RWPE1 (cell line): ENCODE measurements around the gene ZNF570.
A peak's percentile ranks its signal among the peaks of the same experiment; 100 is the strongest.

Source experiments
- CTCF ChIA-PET: fragments of 350-600 bp; sonication (Branson Sonifier 250); formaldehyde crosslinking; extraction: SDS; loops from one replicate; lab custom pipeline; 2021; lab: Yijun Ruan, JAX
- POLR2A ChIA-PET: fragments of 400-600 bp; formaldehyde crosslinking; extraction: SDS; loops from one replicate; lab custom pipeline; 2020; ENCODE audit warnings: antibody characterized with exemption; ENCODE audit not compliant: low non-redundant PET; lab: Yijun Ruan, JAX
- DNase-seq: peaks from one replicate; pipeline ENCODE4 v3.0.0; 2012; ENCODE audit warnings: low spot score
- H3K27ac ChIP-seq: fragments of 450-650 bp; 2 replicates; pipeline ENCODE4 v1.5.1; 2017
- TF ChIP-seq, protein P1 (sequence below): fragments of 450-650 bp; conservative IDR thresholded peaks from 2 replicates; pipeline ENCODE4 v1.5.1; 2017; ENCODE audit warnings: low read depth, mild to moderate bottlenecking

ZNF570 gene

DNA sequence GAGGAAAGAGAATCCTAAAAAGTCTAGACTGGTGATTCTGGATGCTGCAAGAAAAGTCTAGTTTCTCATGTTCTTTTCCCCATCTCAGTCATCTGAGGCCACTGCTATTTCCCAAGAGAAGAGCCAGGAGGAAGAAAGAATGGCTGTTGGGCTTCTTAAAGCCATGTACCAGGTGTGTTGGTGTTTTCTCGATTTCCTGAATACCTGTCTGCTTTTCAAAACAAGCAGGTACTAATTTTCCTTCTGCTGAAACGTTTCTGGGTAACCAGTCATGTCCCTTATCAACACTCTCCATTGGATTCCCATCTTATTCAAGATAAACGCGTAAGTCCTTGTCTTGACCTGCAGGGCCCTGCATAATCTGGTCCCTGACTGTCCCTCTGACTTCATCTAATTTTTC is 1.1 kb downstream of the ZNF570 start:
- no peak overlapping the region for H3K27ac ChIP-seq
- POLR2A ChIA-PET = interaction anchor here (0.6 kb wide), 2 partner anchors 99 to 266 kb away, joined by 3 to 6 read pairs; partner anchors contain the start of gene ZNF527
- CTCF ChIA-PET = no interaction called here
- TF ChIP-seq, protein P1, sequence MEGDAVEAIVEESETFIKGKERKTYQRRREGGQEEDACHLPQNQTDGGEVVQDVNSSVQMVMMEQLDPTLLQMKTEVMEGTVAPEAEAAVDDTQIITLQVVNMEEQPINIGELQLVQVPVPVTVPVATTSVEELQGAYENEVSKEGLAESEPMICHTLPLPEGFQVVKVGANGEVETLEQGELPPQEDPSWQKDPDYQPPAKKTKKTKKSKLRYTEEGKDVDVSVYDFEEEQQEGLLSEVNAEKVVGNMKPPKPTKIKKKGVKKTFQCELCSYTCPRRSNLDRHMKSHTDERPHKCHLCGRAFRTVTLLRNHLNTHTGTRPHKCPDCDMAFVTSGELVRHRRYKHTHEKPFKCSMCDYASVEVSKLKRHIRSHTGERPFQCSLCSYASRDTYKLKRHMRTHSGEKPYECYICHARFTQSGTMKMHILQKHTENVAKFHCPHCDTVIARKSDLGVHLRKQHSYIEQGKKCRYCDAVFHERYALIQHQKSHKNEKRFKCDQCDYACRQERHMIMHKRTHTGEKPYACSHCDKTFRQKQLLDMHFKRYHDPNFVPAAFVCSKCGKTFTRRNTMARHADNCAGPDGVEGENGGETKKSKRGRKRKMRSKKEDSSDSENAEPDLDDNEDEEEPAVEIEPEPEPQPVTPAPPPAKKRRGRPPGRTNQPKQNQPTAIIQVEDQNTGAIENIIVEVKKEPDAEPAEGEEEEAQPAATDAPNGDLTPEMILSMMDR = no peak
- DNase-seq = no peak

DNA sequence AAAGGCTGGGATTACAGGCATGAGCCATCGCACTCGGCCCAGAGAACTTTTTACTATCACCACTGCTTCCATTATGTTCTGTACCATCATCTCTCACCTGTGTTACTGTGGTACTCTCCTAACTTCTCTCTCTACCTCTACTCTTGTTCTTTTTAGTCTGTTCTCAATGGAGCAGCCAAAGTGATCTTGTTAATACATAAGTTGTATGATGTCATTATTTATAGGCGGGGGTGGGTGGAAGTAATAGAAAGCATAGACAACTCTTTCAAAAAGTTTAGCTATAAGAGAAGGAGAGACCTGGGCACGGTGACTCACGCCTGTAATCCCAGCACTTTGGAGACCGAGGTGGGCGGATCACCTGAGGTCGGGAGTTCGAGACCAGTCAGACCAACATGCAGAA is 3.0 kb downstream of the ZNF570 start:
- POLR2A ChIA-PET = no interaction called here
- DNase-seq = no peak
- H3K27ac ChIP-seq = no peak overlapping the region
- CTCF ChIA-PET = no interaction called here
- TF ChIP-seq, protein P1 = no peak

DNA sequence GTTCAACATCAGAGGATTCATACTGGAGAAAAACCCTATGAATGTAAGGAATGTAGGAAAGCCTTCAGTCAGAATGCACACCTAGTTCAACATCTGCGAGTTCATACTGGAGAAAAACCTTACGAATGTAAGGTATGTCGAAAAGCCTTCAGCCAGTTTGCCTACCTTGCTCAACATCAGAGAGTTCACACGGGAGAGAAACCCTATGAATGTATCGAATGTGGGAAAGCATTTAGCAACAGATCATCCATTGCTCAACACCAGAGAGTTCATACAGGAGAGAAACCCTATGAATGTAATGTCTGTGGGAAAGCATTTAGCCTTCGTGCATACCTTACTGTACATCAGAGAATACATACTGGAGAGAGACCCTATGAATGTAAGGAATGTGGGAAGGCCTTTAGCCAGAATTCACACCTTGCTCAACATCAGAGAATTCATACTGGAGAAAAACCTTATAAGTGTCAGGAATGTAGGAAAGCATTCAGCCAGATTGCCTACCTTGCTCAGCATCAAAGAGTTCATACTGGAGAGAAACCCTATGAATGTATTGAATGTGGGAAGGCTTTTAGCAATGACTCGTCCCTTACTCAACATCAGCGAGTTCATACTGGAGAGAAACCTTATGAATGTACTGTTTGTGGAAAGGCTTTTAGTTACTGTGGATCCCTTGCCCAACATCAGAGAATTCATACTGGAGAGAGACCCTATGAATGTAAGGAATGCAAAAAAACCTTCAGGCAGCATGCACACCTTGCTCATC is 15.4 kb downstream of the ZNF570 start:
- ChIA-PET CTCF (no interaction called here), POLR2A (no interaction called here)
- no peak for DNase-seq
- TF ChIP-seq, protein P1 = no peak
- H3K27ac ChIP-seq = no peak overlapping the region

DNA sequence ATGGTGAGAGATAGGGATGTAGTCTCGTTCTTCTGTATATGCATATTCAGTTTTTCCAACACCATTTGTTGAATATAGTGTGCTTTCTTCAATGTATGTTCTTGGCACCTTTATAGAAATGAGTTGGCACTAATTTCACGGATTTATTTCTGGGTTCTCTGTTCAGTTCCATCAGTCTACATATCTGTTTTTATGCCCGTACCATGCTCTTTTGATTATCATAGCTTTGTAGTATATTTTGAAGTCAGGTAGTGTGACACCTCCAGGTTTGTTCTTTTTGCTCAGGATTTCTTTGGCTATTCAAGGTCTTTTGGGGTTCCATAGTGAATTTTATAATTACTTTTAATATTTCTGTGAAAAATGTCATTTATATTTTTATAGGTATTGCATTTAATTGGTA is 23.1 kb downstream of the ZNF570 start:
- H3K27ac ChIP-seq = no peak overlapping the region
- ChIA-PET CTCF (no interaction called here), POLR2A (no interaction called here)
- no peak for DNase-seq
- TF ChIP-seq, protein P1 = no peak

DNA sequence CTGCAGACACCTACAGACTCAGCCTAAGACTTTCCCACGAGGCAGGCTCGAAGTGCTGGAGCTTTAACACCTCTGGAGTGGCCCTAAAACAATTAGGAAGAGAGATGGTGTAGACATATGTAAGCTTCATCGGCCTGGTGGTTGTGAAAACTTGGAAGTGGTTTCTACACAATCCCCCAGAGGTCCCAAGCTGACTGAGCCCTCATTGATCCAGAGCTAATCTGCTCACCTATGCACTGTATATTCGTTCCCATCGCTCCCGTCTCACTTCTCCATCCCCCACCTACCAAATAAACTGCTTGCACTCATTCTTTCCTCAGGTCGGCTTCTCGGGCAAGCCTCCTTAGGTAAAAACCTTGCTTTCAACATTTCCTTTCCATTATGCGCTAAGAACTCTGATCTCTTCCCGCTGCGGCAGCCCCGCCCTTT is 36.8 kb downstream of the ZNF570 start:
- ChIA-PET CTCF (no interaction called here), POLR2A (no interaction called here)
- DNase-seq = peak; percentile 3
- TF ChIP-seq, protein P1 = no peak
- peak overlapping the region; percentile 81 for H3K27ac ChIP-seq

DNA sequence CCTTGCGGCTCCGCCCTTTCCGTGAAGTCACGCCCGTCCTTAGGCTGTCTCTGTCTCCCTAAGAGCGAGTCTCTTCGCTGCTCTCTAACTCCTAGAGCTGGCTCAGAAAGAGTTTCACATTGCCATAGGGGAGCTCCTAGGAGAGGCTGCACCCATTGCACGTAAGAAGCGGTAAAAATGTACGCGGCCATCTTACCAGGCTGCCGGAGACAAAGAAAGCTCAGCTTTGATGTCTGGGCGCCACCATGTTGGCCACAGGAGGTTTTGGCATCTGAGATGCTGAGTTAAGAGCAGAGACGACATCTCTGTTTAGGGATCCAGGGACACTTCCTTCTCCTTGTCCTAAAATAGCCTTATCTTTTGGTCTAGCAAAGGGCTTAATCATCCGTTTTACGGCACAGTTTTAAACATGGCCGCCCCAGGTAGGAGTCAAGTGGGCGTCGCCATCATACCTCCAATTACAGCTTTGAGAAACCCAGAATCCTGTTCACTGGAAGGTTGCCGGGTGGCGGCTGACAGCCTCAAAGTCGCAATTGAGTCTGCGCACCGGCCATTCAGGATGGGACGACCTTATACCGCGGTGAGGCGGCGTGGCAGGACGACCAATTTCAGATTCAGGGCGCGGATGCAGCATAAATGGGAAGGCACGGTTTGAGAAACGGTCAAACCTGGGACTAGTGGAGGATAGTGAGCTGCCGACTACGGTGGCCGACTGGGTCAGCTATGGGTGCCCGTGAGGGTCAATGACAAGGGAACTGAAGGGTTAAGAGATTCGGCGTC is 37.4 kb downstream of the ZNF570 start, which contains the start of gene ZNF793:
Gene ZNF793, plus strand, starts transcription at position 553 of the 780 bp plus-strand sequence. CDS start 16,501 bp downstream, outside the sequence.
- CTCF ChIA-PET = interaction anchor here (0.6 kb wide), 1 partner anchor 878 kb away, joined by 5 read pairs; no protein-coding TSS in a partner anchor

More for the DNA sequence above, 37.4 kb downstream of the ZNF570 start, which contains the start of gene ZNF793:
- TF ChIP-seq, protein P1 = no peak
- peak; percentile 64 for DNase-seq
- peak within 1 kb of the TSS; percentile 81 for H3K27ac ChIP-seq
- POLR2A ChIA-PET = no interaction called here
